Activated CD4-positive, alpha-beta T cell treated with anti-CD3 and anti-CD28 coated beads for 36 hours (primary cell): ENCODE measurements around the gene ZBED1. TPM values are rescaled to one million over a fixed set of nuclear protein-coding genes. Genes with fewer than 3 reads are reported as not detected.
A peak's percentile ranks its signal among the peaks of the same experiment; 100 is the strongest.

Experiments
- ATAC-seq: fragments of 200-7000 bp; cut with Tn5 transposase; one replicate; pipeline ENCODE4 v1.10.0; 2021; ENCODE audit warnings: mild to moderate bottlenecking, moderate library complexity
- CTCF ChIA-PET: fragments of 350-600 bp; sonication (Branson Sonifier 250); formaldehyde crosslinking; loops from one replicate; lab custom pipeline; 2021; ENCODE audit warnings: antibody characterized with exemption; lab: Charles Lee
- POLR2A ChIA-PET: fragments of 350-600 bp; sonication (Branson Sonifier 250); formaldehyde crosslinking; loops from one replicate; lab custom pipeline; 2021; ENCODE audit warnings: antibody characterized with exemption, inconsistent platforms; lab: Charles Lee
- DNase-seq: peaks from one replicate; pipeline ENCODE4 v3.0.0-alpha.2; 2020
- H3K27ac Mint-ChIP-seq: one replicate; pipeline ENCODE4 v1.8.0; 2021; ENCODE audit warnings: mixed read lengths
- H3K27me3 Mint-ChIP-seq: one replicate; pipeline ENCODE4 v1.8.0; 2021; ENCODE audit warnings: mixed read lengths
- H3K36me3 Mint-ChIP-seq: one replicate; pipeline ENCODE4 v1.8.0; 2021; ENCODE audit warnings: low read depth, mixed read lengths
- H3K4me1 Mint-ChIP-seq: one replicate; pipeline ENCODE4 v1.8.0; 2021; ENCODE audit warnings: mixed read lengths
- H3K4me3 Mint-ChIP-seq: one replicate; pipeline ENCODE4 v1.8.0; 2021; ENCODE audit warnings: mild to moderate bottlenecking, moderate library complexity, mixed read lengths
- H3K9me3 Mint-ChIP-seq: one replicate; pipeline ENCODE4 v1.8.0; 2021; ENCODE audit warnings: low read depth, mixed read lengths
- intact Hi-C, 2 experiments: fragments of 100-400 bp; cut with DNase I in 1 of 2; cut with micrococcal nuclease in 1 of 2; formaldehyde crosslinking; loops; one replicate each; pipeline versions ENCODE4 v1.14.2 to v1.15.1; 2022 to 2024; cut with DNase I, micrococcal nuclease
- total RNA-seq, 2 experiments: library from RNA; stranded (reverse); gene quantifications; one replicate each; pipeline ENCODE4 v1.2.3, GENCODE V29; 2021

The ZBED1 gene
- total RNA-seq, 2 experiments from 2014 or later = 30.0 to 33.6 TPM

DNA sequence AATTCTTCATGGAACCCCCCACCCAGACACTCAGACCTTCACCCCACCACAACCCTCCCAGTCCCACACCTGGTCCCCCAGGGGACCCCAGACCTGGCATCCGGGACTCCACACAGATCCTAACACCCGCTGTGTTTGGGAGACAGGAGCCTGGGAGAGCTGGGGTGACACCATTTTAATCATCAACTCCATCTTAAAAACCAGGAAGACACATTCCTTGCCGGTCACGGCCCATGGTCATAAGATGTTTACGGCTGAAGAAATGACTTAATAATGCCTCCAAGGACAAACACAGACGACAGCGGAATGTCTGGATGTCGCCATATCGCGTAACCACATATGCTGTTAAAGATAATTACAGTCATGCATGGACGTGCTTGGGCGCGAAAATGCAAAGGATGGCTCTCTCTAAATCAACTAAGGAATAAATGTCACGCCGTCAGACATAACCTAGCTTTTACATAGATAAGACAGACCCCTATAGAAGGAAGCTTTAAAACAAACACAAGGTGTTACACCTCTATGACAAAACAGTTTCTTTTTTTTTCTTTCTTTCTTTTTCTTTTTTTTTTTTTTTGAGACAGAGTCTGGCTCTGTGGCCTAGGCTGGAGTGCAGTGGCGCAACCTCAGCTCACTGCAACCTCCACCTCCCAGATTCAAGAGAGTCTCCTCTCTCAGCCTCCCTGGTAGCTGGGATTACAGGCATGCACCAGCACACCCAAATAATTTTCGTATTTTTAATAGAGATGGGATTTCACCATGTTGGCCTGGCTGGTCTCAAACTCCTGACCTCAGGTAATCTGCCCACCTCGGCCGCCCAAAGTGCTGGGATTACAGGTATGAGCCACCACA, 2.1 kb upstream of the ZBED1 start:
- H3K4me3 Mint-ChIP-seq = no peak overlapping the region
- intact Hi-C loops = loop anchor here in 1 of 2 experiments (5.0 kb wide), 3 partner anchors 89 to 1296 kb away; partner anchors contain the start of gene CD99
- H3K4me1 Mint-ChIP-seq = peaks cover 19% of the 10 kb centered on the region

DNA sequence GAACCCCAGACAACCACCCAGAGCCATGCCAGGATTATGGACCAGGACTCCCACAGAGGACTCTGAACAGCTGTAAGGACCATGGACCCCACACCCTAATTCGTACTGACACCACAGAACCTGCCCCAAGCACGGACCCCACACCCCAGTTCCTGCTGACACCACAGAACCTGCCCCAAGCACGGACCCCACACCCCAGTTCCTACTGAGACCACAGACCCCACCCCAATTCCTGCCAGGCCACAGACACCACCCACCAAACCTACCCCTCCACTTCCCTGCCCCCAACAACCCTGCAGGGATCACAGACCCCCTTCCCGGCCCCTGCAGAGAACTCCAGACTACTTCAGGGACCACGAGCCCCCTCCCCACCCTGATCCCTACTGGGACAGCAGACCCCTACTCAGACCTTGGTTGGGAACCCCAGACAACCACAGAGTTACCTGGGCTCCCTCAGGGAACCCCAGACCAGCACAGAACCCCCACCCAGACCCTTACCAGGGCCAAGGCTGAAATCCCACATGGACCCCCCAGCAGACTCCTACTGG, 1.4 kb upstream of the ZBED1 start:
- no peaks in the 10 kb centered on the region for H3K9me3 Mint-ChIP-seq
- peak overlapping the region; percentile 59 for H3K4me3 Mint-ChIP-seq
- no peak for ATAC-seq
- intact Hi-C loops = loop anchor here in 1 of 2 experiments (5.0 kb wide), 3 partner anchors 90 to 1295 kb away; partner anchors contain the start of gene CD99
- POLR2A ChIA-PET = no interaction called here
- CTCF ChIA-PET = no interaction called here
- peaks cover 15% of the 10 kb centered on the region for H3K36me3 Mint-ChIP-seq
- DNase-seq = no peak
- no peak overlapping the region for H3K27ac Mint-ChIP-seq
- peaks cover 24% of the 10 kb centered on the region for H3K4me1 Mint-ChIP-seq
- no peaks in the 10 kb centered on the region for H3K27me3 Mint-ChIP-seq

More for the DNA sequence above, 2.1 kb upstream of the ZBED1 start:
- Mint-ChIP-seq H3K27ac (no peak overlapping the region), H3K36me3 (peaks cover 10% of the 10 kb centered on the region), H3K9me3 (no peaks in the 10 kb centered on the region), H3K27me3 (no peaks in the 10 kb centered on the region)
- DNase-seq = no peak
- POLR2A ChIA-PET = no interaction called here
- ATAC-seq = no peak
- CTCF ChIA-PET = no interaction called here

DNA sequence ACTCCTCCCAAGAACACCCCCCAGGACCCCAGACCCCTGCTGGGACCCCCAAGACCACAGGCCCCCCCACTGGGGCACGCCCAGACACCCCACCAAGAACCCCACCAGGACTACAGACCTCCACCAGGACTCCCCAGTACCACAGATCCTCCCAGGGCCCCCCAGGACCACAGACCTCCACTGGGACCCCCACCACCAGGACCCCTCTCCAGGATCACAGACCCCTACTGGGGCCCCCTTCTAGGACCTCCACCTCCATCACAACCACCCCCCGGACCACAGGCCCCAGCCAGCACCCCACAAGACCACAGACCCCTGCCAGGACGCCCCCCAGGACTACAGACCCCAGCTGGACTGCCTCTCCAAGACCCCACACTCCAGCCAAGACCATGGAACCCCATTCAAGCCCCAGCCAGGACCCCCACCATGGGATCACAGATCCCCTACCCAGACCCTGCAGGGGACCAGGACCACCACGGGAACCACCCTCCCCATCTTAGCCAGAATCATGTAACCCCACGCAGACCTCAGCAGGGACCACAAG, 855 bp upstream of the ZBED1 start:
- H3K27me3 Mint-ChIP-seq = no peaks in the 10 kb centered on the region
- POLR2A ChIA-PET = no interaction called here
- no peaks in the 10 kb centered on the region for H3K9me3 Mint-ChIP-seq
- ATAC-seq = no peak
- intact Hi-C loops = loop anchor here in 1 of 2 experiments (2.0 to 5.0 kb wide), 5 partner anchors 91 to 1294 kb away; partner anchors contain the start of gene CD99
- H3K4me3 Mint-ChIP-seq = peak overlapping the region; percentile 59
- CTCF ChIA-PET = no interaction called here
- peak overlapping the region; percentile 31 for H3K27ac Mint-ChIP-seq
- H3K36me3 Mint-ChIP-seq = peaks cover 15% of the 10 kb centered on the region
- no peak for DNase-seq
- peaks cover 26% of the 10 kb centered on the region for H3K4me1 Mint-ChIP-seq

DNA sequence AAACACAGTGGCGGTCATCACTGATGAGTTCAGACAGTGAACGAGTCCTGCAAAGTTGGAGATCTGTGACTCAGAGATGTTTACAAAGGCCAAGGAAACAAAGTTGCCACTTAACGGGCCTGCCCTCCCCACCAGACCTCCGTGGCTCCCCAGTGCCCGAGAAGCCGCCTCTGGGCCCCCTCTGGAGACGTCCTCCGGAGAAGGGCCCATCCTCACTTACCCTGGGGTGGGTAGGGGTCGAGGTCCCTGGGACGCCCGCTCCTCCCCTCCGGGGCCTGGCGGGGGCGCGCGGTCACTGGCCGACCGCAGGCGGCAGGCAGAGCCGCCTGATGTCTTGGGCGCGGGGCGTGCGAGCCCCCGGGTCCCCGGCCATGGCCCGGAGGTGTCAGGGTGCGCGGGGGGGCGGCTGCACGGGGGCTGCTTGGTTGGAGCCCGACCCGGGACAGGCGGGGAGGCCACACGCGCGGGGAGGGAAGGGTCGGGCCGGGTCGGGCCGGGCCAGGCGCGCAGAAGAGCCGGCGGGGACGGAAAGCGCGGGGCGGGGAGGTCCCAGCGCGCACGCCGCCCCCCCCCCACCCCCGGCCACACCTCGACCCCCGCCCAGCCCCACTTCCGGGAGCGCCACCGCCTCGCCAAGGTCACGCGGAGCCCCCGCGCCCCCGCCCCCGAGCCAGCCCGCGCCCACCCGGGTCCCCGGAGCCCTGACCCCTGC, 529 bp downstream of the ZBED1 start:
- Mint-ChIP-seq H3K36me3 (peaks cover 21% of the 10 kb centered on the region), H3K4me1 (peaks cover 26% of the 10 kb centered on the region), H3K27ac (peak overlapping the region; percentile 81), H3K4me3 (peak overlapping the region; percentile 74), H3K9me3 (no peaks in the 10 kb centered on the region), H3K27me3 (no peaks in the 10 kb centered on the region)
- ChIA-PET POLR2A (no interaction called here), CTCF (no interaction called here)
- intact Hi-C loops = loop anchor here in 1 of 2 experiments (1.0 to 5.0 kb wide), 6 partner anchors 92 to 1293 kb away; partner anchors contain the start of gene CD99
- ATAC-seq (peak; percentile 60), DNase-seq (peak; percentile 47)

DNA sequence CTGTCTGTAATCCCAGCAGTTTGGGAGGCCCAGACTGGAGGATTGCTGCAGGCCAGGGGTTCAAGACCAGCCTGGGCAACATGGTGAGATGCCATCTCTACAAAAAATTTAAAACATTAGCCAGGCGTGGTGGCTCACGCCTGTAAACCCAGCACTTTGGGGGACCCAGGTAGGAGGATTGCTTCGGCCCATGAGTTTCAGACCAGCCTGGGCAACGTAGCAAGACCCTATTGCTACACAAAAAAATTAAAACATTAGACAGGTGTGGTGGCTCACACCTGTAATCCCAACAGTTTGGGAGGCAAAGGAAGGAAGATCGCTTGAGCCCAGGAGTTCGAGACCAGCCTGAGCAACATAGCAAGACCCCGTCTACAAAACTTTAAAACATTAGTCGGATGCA, 1.3 kb downstream of the ZBED1 start:
- peak overlapping the region; percentile 87 for H3K27ac Mint-ChIP-seq

DNA sequence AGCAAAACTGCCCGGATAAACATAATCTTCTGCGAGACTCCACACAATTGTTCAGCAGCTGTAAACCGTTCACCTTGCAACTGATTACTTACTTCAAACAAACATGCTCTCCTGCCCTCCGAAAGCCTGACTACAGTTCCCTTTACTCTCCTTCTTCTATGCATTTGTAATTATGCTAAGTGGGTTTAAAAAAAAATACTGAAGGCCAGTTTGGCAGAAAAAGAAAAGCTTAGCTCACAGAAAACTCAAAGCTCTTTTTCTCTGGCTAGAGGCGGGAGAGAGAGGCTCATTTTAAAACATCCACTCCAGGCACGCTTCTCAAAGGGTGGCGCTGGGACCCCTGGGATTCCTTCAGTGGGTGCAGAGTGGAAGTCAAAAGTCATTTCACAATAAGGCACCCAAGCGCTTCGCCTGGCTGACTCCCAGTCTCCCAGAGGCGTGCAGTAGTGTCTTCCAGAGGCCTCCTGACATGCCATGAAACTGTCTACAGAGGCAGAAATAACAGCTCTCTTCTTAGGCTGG, 1.9 kb downstream of the ZBED1 start:
- peak overlapping the region; percentile 27 for H3K27ac Mint-ChIP-seq
- DNase-seq (no peak), ATAC-seq (no peak)
- no peaks in the 10 kb centered on the region for H3K27me3 Mint-ChIP-seq
- intact Hi-C loops = no loop called here
- H3K36me3 Mint-ChIP-seq = peaks cover 21% of the 10 kb centered on the region
- H3K4me1 Mint-ChIP-seq = peaks cover 26% of the 10 kb centered on the region
- H3K9me3 Mint-ChIP-seq = no peaks in the 10 kb centered on the region
- ChIA-PET POLR2A (no interaction called here), CTCF (no interaction called here)
- H3K4me3 Mint-ChIP-seq = peak overlapping the region; percentile 74

More for the DNA sequence above, 1.3 kb downstream of the ZBED1 start:
- intact Hi-C loops = no loop called here
- Mint-ChIP-seq H3K4me1 (peaks cover 26% of the 10 kb centered on the region), H3K36me3 (peaks cover 21% of the 10 kb centered on the region), H3K9me3 (no peaks in the 10 kb centered on the region), H3K4me3 (peak overlapping the region; percentile 74), H3K27me3 (no peaks in the 10 kb centered on the region)
- ChIA-PET CTCF (no interaction called here), POLR2A (no interaction called here)
- ATAC-seq (no peak), DNase-seq (no peak)

DNA sequence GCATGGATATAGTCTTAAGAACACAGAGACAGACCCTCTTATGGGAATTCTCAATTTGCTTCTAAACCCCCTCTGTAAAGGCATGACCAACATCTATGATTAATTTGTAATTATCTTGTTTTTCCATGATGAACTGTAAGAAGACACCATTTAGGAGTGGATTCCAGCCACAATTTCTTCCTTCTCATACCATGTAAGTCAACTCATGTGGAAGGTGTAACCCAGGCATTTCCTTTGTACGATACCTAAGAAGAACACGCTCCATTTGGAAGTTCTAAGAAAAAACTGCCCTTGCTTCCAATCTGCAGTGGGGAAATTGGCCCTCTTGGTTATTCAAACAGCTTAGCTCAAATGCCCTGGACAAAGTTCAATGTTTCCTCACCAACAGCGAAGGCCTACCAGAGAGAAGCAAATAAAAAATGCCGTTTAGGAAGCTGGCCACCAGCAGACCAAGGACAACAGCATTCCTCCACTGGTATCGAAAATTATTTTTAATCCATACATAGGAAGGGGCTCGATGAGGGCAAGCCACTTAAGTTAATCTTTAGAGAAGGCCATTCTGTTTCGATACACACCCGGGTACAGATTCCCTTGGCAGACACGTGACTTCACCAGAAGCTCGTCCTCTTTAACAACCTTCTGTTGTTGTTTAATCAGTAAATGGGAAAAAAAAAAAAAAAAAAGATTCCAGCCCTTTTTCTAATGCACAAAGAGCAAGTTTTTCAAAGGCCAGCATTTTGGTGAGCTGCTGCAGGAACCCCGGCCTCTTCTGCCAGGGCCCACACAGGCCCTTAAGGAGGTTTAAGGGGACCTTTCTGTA, 2.6 kb downstream of the ZBED1 start:
- CTCF ChIA-PET = no interaction called here
- Mint-ChIP-seq H3K4me3 (peak overlapping the region; percentile 74), H3K27me3 (no peaks in the 10 kb centered on the region), H3K4me1 (peaks cover 26% of the 10 kb centered on the region), H3K27ac (peak overlapping the region; percentile 35), H3K36me3 (peaks cover 21% of the 10 kb centered on the region), H3K9me3 (no peaks in the 10 kb centered on the region)
- DNase-seq = no peak
- POLR2A ChIA-PET = no interaction called here
- no peak for ATAC-seq
- intact Hi-C loops = no loop called here

DNA sequence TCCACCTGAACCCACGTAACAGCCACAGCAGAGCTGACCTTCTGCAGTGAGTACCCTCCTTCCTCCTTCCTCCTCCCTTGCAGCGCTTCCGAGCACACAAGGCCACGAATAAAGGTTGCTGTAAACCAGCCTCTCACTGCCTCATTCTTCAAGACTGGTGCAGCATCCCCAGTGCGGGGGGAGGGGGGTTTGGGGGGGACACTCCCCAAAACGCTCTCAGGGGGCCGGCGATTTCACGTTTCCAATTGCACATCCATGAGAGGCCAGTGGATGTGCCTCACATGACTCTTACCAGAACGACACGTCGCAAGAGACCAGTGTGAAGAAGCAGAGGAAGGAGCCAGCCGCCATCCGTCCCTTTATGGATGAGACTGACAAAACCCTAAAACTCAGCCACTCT, 5.2 kb downstream of the ZBED1 start:
- Mint-ChIP-seq H3K27ac (no peak overlapping the region), H3K9me3 (no peaks in the 10 kb centered on the region), H3K36me3 (peaks cover 29% of the 10 kb centered on the region), H3K4me1 (peaks cover 26% of the 10 kb centered on the region), H3K27me3 (no peaks in the 10 kb centered on the region), H3K4me3 (no peak overlapping the region)
- CTCF ChIA-PET = no interaction called here
- POLR2A ChIA-PET = no interaction called here
- DNase-seq (no peak), ATAC-seq (no peak)
- intact Hi-C loops = no loop called here

DNA sequence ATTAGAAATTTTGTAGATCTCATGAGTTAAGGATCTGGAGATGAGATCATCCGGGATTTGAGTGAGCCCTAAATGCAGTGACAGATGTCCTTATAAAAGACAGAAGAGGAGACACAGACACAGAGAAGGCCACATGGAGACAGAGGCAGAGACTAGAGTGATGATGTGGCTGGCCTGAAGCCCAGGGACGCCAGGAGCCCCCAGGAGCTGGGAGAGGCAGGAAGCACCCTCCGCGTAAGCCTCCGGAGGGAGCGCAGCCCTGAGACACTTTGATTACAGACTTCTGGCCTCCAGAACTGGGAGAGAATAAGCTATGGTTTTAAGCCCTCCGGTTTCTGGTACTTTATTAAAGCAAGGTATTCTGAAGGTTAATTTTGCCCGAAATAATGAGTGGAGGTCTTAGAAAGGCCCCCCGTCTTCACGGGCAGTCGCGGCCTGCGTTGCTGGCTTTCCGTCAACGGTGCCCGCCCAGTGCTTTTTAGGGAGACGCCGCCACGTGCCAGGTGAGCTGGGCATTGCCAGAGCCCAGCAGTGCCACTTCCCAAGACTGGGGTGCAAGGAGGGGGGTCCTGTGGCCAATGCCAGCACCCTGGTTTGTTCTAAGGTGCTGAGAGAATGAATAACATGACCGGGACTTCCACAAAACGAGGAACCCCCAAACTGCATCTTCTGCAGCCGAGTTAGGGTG, 8.1 kb downstream of the ZBED1 start:
- POLR2A ChIA-PET = no interaction called here
- ATAC-seq (no peak), DNase-seq (no peak)
- no peak overlapping the region for H3K27ac Mint-ChIP-seq
- H3K9me3 Mint-ChIP-seq = no peaks in the 10 kb centered on the region
- H3K27me3 Mint-ChIP-seq = no peaks in the 10 kb centered on the region
- H3K36me3 Mint-ChIP-seq = peaks cover 41% of the 10 kb centered on the region
- no peak overlapping the region for H3K4me3 Mint-ChIP-seq
- peaks cover 5% of the 10 kb centered on the region for H3K4me1 Mint-ChIP-seq
- intact Hi-C loops = no loop called here
- CTCF ChIA-PET = no interaction called here

DNA sequence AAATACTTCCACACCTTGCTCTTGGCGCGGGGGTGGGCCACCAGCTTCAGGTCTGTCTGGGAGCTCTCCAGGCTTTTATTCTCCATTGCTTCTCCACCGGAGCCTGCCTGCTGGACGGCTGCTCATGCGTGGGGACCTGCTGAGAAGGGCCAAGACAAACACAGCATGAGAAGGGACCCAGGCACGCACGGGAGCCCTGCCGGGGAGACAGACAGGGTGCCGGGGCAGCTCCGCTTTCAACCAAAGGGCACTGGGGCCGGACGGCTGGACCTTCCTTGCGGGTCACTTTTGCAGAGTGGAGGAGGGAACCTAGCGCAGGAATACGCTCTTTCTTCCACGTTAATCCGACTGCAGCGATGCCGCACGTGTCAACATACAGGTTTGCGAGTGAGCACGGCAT, 10.1 kb downstream of the ZBED1 start:
- POLR2A ChIA-PET = no interaction called here
- Mint-ChIP-seq H3K9me3 (no peaks in the 10 kb centered on the region), H3K4me3 (no peak overlapping the region), H3K4me1 (no peaks in the 10 kb centered on the region), H3K36me3 (peaks cover 43% of the 10 kb centered on the region), H3K27ac (no peak overlapping the region), H3K27me3 (no peaks in the 10 kb centered on the region)
- CTCF ChIA-PET = no interaction called here
- ATAC-seq (no peak), DNase-seq (no peak)
- intact Hi-C loops = no loop called here
